Stimulated activated CD4-positive, alpha-beta T cell treated with anti-CD3 and anti-CD28 coated beads, TNF-alpha, amount 100 ng/mL, for 1 hour (primary cell): Measurements from ENCODE around the gene UPF1.
"Not testable (repeated sequence)": the region's sequence is repeated elsewhere in the genome, so short reads cannot be mapped to it uniquely, and the experiment has no call there.

Experiments
- DNase-seq, 3 donors: peaks; one replicate each; pipeline ENCODE4 v3.0.0-alpha.2; 2020; ENCODE audit warnings: low read depth in 3 of 3, low spot score in 1 of 3

UPF1 gene

DNA sequence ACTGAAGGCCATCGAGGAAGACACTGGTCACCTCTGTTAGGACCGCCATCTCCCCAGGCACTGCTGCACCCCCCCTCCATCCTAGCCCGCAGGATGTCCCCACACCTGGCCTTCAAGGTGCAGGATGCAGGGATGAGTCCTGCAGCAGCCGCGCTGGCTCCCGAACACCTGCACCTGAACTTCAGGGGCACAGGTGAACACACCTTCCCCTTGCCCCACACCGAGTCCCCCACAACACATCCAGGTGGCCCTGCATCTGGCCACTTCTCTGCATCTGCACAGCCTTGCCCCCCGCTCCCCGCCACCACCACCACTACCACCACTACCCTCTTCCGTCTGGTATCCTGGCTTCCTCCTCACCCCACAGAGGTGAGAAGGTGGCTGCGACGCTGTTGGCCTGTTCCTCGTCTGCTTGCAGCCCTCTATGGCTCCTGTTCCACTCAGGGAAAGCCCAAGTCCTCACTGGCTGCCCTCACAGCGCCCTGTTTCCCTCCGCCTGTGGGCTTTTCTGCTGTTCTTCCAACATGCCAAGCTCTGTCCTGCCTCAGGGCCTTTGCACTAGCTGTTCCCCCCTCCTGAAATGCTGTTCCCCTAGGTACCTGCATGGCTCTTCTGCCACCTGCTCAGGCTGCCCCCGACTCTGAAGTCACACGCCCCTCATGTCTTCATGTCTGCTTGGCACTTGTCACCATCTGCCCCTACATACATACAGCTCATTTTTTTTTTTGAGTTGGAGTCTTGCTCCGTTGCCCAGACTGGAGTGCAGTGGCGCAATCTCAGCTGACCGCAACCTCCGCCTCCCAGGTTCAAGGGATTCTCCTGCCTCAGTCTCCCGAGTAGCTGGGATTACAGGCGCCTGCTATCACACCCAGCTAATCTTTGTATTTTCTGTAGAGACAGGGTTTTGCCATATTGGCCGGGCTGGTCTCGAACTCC is 65.6 kb downstream of the UPF1 start:
- DNase-seq: no peak

DNA sequence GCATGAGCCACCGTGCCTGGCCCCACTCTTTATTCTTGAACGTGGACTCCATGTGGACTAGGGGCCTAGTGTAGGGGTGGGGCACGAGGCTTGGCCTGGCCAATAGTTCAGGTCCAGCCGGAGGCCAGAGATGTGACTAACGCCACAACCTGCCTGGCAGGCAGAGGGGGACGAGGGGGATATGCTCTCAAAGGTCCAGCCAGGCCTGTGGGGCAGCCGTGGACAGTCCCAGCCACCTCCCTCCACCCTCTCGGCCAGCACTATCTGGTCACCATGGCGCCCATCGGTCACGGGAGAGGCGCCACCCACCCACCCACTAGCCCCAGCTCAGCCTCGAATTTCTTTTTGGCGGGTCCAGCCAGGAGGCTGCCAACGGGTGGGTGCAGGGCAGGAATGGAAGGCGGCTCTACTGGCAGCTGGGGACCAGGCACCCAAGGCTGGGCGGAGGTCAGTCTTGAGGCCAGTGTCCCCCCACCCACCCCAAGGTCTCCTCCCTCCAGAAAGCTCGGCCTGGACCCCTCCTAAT is 66.4 kb downstream of the UPF1 start:
- DNase-seq: no peak

DNA sequence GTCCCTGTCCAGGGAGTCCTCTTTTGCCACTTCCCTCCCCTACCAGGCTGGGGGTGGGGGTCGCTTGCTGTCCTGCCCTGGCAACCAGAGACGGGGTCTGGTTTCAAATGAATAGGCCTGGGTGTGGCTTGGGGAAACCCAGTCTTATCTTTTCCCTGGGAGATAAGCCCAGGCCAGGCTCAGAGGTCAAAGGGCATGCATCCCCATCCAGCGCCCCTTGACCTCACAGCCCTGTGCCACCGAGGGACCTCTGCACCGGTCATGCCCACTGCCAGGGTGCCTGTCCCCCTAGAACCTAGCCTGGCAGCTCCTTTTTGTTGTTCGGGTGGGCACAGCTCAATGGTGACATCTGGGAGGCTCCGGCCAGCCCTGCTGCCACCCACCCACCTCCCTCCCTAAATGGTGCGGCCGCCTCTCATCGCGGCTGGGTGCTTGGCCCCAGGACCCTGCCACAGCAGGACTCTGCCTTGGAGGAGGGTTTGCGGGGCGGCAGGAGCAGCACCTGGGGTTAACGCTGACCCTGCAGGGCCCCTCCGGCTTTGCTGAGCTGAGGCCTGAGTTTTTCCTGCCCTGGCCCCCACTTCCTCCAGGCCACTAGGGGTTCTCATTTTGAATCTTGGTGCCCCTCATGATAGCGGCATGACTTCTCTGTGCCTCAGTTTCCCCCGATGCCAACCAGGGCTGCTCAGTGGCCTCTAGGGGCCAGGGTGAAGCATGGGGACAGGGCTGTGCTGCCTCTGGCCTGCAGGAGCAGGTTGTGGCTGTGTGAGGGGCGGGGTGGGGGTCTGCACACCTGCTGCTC is 67.0 kb downstream of the UPF1 start:
- DNase-seq: no peak

DNA sequence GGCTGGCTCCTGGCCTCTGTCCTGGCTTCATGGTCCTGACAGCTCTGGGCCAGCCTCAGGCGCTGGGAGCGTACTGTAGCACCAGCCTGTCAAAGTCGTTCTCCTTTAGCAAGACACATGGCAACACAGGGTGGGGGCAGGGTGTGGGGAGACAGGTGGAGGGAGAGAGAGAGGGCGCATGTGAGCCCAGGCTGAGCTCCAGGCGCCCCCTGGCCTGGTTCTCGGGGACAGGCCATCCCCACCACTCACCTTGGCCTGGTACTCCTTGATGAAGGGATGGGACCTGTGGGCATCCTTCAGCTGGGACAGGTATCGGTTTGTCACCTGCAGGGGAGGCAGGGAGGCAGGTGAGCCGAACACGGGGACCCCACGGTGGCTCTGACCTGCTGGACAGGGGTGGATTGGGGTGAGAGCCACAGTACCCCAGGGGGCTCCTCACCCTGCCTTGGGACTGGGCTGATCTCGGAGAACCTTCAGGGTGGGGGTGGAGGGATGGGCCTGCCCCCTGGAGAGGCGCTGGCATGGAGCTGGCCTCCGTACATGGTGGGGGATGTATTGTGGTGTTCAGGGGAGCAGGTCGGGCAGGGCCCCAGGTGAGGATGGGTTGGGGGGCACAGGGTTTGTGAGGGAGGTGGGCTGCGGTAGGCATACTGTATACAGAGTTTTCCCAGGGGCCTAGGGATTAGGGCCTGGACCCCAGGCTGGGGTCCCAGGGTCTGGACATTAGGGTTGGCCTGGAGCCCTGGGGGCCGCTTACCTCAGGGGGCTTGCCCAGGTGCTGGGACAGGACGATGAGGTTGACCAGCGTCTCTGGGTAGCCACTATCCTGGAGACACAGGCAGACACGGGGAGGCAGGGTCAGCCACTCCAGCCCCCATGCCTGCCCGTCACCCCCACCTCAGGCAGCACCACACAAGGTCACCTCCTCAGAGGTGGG is 68.1 kb downstream of the UPF1 start:
- no peak for DNase-seq

DNA sequence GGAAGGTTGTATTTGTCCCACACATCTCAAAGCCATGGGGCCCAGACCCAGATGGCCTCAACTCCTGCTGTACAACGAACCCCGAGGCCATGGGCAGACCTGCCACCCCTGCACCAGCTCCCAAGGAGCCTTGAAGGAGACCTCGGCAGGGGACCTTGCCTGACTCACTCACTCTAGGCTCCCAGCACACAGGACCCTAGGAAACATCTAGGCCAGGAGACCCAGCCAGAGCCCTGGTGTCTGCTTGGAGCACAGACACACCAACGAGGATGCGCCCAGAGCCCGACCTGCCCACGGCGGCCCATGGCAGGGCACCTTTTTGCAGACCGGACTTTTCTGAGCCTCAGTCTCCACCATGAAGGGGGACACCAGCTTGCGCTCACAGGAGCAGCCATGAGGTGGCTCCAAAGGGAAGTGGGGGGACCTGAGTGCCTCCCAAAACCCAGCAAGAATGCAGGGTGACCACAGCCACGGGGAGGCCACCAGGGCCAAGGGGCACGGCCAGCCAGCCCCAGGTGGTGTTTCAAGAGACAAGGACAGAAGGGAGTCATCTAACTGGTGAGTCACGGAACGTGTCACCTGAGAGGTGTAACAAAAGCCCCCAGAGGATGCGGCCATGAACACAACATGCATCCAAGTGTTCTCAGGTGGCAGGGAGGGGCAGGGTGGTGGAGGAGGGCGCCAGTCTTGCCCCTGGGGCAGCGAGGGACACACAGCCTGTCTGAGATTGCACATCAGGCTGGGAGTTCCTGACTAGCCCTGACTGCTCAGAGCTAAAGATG is 69.1 kb downstream of the UPF1 start:
- no peak for DNase-seq

DNA sequence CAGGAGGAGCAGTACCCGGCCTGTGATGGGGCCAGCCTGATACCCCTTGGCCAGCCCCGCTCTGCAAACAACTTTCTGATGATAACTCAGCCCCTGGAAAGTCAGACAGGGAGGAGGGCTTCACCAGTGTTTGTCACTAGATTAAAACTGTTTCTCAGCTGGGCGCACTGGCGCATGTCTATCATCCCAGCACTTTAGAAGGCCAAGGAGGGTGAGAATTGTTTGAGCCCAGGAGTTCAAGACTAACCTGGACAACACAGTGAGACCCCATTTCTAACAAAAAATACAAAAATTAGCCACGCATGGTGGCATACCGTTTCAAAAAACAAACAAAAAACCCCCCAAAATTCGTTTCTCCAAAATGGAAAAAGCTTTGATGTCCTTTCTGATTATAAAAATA is 69.7 kb downstream of the UPF1 start:
- no peak for DNase-seq

DNA sequence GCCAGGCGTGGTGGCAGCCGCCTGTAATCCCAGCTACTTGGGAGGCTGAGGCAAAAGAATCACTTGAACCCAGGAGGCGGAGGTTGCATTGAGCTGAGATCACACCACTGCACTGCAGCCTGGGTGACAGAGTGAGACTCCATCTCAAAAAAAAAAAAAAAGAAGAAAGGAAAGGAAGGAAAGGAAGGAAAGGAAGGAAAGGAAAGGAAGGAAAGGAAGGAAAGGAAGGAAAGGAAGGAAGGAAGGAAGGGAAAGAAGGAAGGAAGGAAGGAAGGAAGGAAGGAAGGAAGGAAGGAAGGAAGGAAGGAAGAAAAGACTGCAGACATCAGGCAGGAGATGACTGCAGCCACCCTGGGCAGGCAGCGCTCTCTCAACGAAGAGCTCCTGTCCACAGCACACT is 70.8 kb downstream of the UPF1 start:
- not testable (repeated sequence) for DNase-seq

DNA sequence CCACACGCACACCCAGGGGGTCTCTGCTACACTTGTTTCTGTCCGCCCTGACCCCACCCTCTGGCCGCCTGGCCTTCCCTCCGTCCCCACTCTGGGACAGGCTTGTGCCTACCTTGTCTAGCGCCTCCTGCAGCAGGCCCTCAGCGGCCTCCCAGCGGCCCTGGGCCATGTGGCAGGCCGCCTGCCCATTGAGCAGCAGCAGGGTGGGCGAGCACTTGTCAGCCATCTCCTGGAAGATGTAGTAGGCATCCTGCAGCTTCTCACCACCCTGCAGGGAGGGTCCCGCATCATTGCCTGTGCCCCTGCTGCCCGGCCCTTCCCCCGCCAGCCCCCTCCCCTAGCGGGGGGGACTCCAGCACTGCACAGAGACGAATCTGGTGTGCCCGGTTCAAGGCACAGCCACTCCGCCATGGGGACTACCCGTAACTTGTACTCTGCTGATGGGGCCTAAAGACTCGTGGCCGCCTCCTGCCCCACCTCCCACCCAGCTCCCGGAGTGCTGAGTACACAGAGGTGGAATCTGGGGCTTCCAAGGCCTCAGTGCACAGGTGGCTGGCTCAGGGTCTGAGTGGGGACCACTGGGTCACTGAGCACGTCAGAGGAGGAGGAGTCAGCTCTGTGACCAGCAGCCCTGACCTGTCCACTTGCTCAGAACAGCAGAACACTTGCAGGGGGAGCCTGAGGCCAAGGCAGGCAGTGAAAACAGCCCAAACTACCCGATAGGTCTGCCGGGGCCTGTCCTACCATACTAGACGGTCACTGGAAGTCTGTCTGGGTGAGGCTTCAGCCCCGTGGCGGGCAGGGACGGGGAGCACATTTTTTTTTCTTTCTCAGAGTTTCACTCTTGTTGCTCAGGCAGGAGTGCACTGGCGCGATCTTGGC is 71.6 kb downstream of the UPF1 start:
- no peak for DNase-seq

DNA sequence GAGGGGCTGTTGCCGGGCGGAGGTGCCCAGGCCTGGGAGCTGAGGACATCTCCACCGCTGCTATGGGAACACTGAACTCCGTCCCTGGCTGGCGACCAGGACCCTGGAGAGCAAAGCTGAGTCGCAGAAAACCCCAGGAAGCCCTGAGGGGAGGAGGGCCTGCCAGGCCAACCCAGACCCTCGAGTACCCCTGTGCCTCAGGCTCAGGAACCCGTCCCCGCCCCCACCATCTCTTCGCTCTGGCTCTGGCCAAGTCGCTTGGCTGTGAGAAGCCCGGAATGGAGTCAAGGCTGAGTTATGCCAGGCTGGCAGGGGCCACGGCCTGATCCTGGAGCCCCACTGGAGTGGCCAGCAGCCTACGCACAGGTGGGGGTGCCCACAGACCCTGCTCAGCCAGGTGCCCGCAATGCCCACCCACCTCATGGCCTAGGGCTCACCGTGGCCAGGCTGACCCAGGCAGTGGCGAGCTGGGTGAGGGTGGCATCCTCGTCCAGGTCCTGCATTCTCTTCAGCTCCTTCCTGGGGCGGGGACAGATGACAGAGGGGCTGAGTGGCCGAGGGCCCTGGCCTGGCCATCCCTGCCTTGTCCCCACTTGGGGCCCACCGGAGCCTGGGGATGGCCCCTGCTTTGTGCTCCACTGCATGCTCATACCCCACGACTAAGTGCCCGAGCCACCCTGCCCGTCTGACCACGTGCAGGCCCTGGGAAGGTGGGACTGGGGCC is 72.7 kb downstream of the UPF1 start:
- DNase-seq: no peak

DNA sequence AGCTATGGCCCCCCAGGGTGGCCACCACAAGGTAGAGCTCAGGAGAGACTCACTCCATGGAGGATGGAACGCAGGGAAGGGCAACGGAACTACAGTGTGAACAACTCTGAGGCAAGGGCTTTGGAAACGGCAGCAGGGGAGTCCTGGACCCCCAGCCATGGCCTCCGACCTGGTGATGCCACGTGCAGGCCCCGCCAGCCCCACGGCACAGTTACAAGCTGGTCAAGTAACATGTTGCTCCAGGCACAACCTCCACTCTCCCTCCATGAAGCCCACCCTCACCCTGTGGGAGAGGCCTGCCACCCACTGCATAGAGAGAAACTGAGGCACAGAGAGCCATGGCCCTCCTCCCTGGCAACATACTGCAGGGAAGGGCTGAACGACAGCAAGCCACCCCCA is 73.3 kb downstream of the UPF1 start:
- DNase-seq: no peak

DNA sequence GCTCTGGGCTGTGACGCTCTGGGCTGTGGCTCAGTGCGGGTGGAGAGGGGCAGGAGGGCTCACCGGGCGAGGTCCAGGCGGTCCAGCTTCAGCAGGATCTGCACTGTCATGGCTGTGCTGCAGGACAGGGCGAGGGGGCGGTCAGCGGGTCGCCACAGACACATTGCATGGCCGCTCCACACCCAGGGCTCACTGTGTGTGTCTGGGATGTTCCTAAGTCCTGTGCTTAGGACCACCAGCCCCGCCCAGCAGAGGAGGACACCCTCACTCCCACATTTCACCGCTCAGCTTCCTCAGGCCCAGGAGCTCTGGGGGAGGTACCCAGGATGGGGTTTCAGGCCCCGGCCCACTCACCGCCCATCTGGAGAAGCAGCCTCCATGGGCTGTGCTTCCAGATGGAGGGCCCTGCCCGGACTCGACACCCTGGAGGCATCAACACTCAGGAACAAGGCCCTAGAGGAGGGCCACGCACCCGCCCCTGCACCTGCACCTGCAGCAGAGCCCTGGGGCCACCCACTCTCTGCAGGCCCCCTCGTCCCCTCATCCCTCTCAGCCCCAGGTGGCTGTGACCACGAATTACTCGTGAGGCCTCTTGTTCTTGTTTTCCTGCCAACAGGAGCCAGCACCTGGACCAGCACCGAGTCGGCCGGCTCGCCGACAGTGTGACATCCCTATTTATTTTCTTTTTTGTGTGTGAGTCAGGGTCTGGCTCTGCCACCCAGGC is 73.9 kb downstream of the UPF1 start:
- DNase-seq: no peak

DNA sequence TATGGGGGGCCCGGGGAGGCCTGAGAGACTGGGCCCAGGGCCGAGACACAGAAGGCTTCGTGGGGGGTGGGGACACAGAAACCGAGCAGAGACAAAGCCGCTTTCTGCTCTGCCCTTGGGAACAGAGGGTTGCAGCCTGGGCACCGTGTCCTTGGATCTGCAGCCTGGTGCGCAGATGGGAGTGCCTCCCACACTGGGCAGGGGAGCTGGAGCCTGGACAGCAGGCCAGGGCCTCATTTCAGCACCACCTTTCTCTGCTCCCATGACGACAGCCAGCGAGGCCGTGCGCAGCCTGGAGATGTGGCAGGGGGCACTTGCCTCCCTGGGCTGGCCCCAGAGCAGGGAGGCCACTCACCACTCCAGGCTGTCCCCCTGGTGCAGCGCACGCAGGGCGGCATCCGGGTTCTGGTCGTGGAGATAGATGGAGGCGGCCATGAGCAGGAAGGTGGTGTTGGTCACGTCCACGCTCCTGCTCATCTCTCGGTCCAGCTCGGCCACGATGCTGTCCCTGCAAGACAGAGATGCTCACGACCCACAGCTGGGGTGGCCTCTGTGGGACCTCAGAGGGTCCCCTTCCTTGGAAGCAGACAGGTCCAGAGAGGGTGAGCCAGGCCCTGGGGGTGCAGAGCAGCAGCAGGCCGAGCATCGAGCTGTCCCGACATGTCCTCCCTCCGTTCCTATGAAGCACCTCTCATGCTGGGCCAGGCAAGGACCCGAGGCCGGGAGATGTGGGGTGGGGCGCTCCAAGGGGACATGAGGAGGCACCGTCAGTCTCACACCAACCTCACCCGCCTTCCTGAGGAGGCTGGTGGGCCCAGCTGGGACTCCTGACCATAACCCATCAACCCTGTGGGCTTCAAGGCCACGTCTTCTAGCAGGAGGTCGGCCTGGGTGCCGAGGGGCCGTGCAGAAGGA is 75.1 kb downstream of the UPF1 start:
- no peak for DNase-seq

DNA sequence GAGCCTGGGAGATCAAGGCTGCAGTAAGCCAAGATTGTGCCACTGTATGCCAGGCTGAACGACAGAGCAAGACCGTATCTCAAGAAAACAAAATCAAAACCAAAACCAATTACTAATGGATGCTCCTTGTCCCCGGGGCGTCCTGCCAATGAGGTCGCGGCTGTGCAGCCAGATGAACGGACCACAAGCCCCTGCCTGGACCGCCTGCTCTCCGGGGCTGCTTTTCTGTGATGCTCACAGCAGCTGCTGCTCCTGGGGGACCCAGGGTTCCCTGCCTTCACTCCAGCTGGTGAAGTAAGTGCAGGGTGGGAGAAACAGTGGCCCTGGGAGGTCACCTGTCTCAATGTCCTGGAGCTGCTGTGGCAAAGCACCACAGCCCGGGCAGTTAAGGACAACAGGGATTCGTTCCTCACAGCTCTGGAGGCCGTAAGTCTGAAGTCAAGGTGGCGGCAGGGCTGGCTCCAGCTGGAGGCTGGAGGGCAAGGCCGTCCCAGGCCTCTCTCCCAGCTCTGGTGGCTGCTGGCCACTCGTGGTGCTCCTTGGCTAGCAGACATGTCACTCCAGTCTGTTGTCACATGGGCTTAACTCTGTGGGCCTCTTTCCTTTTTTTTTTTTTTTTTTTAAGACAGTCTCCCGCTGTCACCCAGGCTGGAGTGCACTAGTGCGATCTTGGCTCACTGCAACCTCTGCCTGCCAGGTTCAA is 77.3 kb downstream of the UPF1 start:
- no peak for DNase-seq

DNA sequence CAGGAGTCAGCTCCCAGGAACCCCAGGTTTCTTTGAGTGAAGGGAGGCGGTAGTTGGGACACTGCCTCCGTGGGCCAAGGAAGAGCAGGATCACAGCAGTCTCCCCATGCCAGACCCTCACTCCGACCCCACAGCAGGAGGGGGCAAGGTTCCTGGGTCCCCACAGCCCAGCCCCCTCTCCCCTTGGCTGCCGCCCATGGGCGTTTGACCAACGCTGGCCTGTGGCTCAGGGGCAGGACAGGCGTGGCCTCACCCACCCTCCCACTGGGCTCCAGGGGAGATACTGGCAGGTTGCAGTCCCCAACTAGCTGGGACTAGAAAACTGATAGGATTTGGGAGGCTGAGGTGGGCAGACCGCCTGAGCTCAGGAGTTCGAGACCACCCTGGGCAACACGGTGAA is 78.3 kb downstream of the UPF1 start:
- DNase-seq: no peak

DNA sequence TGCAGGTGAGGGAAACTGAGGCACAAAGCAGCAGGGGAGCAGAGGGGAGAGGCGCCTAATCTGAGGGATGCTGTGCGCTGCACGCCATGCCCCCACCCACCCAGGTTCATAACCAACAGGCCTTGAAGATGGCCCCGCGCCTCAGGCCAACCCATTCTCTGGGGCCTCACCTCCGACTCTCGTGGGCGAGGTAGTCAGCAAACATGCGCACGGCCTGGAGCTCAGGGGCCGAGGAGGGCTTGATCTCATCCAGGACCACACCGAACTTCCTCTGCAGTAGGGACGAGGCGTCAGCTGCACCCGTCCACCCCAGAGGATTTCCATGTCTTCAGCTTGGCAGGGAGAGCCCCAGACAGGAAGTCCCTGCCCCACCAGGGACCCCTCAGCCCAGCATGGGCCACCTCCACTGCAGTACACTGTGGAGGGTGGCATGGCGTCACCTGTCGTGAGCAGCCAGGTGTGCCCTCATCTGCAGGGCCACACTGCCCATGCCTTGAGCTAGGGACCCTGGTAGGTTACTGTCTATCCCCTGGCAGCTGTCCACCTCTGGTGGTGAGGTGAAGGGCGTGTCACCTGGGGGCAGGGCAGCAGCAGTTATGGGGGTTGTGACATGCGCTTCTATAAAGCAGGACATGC is 79.2 kb downstream of the UPF1 start:
- no peak for DNase-seq

DNA sequence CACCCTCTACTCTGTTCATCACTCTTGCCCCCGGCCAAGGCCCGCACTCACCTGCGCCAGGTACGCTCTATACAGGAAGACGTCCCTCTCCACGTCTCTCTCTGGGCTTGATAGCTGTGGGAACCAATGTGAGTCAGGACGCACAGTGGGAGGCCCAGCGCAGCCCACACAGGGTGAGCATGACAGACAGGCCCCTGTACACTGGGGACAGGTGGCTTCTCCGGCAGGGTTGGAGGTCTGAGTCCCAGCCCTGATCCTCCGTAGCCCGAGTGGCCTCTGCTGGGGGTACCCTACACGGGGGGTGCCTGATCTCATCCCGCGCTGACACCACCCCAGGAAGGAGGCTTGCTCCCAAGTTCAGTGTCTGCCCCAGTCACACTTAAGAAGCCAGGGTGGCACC is 81.2 kb downstream of the UPF1 start:
- no peak for DNase-seq
